Activated effector memory CD4-positive, alpha-beta T cell treated with Interleukin-2 at 50 U/mL for 16 hours (primary cell): ENCODE results near the gene SLC7A14.

Source experiments
- DNase-seq: peaks from one replicate; pipeline ENCODE4 v3.0.0-alpha.2; 2020

SLC7A14 gene

GRCh38 chr3:170585937-170586310 lies at the start of gene SLC7A14:
SLC7A14 (minus strand) TSS chr3:170586075; CDS start chr3:170526936, 59,139 bp downstream.
- no peak for DNase-seq

- DNase-seq, result no peak
Observed at GRCh38 chr3:170635385-170635735, 49.5 kb upstream of the SLC7A14 start.

- no peak for DNase-seq
Observed at GRCh38 chr3:170634663-170635384, 48.9 kb upstream of the SLC7A14 start.

GRCh38 chr3:170633573-170633972 lies 47.7 kb upstream of the SLC7A14 start:
- DNase-seq, result no peak

GRCh38 chr3:170632780-170633179 lies 46.9 kb upstream of the SLC7A14 start:
- no peak for DNase-seq

- no peak for DNase-seq
Observed at GRCh38 chr3:170631755-170632488, 46.0 kb upstream of the SLC7A14 start.

GRCh38 chr3:170623524-170623923 lies 37.6 kb upstream of the SLC7A14 start:
- DNase-seq, result no peak

- DNase-seq, result no peak
Observed at GRCh38 chr3:170622369-170623159, 36.7 kb upstream of the SLC7A14 start.

- no peak for DNase-seq
Observed at GRCh38 chr3:170621256-170621655, 35.4 kb upstream of the SLC7A14 start.

- DNase-seq, result no peak
Observed at GRCh38 chr3:170614214-170614966, 28.5 kb upstream of the SLC7A14 start.

GRCh38 chr3:170611751-170612150 lies 25.9 kb upstream of the SLC7A14 start:
- DNase-seq, result no peak

GRCh38 chr3:170610321-170610884 lies 24.5 kb upstream of the SLC7A14 start:
- no peak for DNase-seq

- DNase-seq, result no peak
Observed at GRCh38 chr3:170608475-170608874, 22.6 kb upstream of the SLC7A14 start.

GRCh38 chr3:170606675-170607074 lies 20.8 kb upstream of the SLC7A14 start:
- DNase-seq, result no peak

- no peak for DNase-seq
Observed at GRCh38 chr3:170605490-170605889, 19.6 kb upstream of the SLC7A14 start.

GRCh38 chr3:170603770-170604510 lies 18.1 kb upstream of the SLC7A14 start:
- no peak for DNase-seq

GRCh38 chr3:170602556-170602955 lies 16.7 kb upstream of the SLC7A14 start:
- no peak for DNase-seq

GRCh38 chr3:170600005-170600624 lies 14.2 kb upstream of the SLC7A14 start:
- DNase-seq, result no peak

GRCh38 chr3:170599091-170599490 lies 13.2 kb upstream of the SLC7A14 start:
- no peak for DNase-seq

- DNase-seq, result no peak
Observed at GRCh38 chr3:170598091-170598502, 12.2 kb upstream of the SLC7A14 start.

- no peak for DNase-seq
Observed at GRCh38 chr3:170594528-170594927, 8.7 kb upstream of the SLC7A14 start.
